Chondrocyte (in vitro differentiated cells): Measurements from ENCODE around the gene HMG20B. TPM values are rescaled to one million over a fixed set of nuclear protein-coding genes. Genes with fewer than 3 reads are reported as not detected.

ENCODE experiments used
- DNase-seq: peaks from one replicate; pipeline ENCODE4 v3.0.0; 2021; ENCODE audit warnings: mixed read lengths, low spot score
- H3K27ac Mint-ChIP-seq: one replicate; pipeline ENCODE4 v1.8.0; 2021; ENCODE audit warnings: mild to moderate bottlenecking, moderate library complexity, mixed read lengths; ENCODE audit not compliant: unreplicated experiment
- H3K27me3 Mint-ChIP-seq: 2 replicates; pipeline ENCODE4 v1.8.0; 2021; ENCODE audit warnings: low read depth, mixed read lengths
- H3K36me3 Mint-ChIP-seq: 2 replicates; pipeline ENCODE4 v1.8.0; 2021; ENCODE audit warnings: low read depth, mixed read lengths
- H3K4me1 Mint-ChIP-seq: 2 replicates; pipeline ENCODE4 v1.8.0; 2021; ENCODE audit warnings: low read depth, mild to moderate bottlenecking, mixed read lengths
- H3K4me3 Mint-ChIP-seq: one replicate; pipeline ENCODE4 v1.8.0; 2021; ENCODE audit warnings: mild to moderate bottlenecking, moderate library complexity, mixed read lengths; ENCODE audit not compliant: unreplicated experiment
- H3K9me3 Mint-ChIP-seq: 2 replicates; pipeline ENCODE4 v1.8.0; 2021; ENCODE audit warnings: low read depth, mixed read lengths
- CTCF ChIP-seq: fragments of 200-600 bp; sonication (generic); IDR thresholded peaks from 2 replicates; pipeline ENCODE4 v1.5.0; 2021; ENCODE audit warnings: antibody characterized with exemption, mild to moderate bottlenecking, moderate library complexity
- total RNA-seq: library from RNA; stranded (reverse); gene quantifications from 3 replicates; pipeline ENCODE4 v1.2.1, GENCODE V29; 2021

HMG20B gene
- total RNA-seq, 1 donor from 2014 or later, result 60.9 TPM

- H3K36me3 Mint-ChIP-seq, result peaks cover 9% of the 10 kb centered on the region
- peaks cover 5% of the 10 kb centered on the region for H3K4me1 Mint-ChIP-seq
- H3K27ac Mint-ChIP-seq, result no peak overlapping the region
- TF ChIP-seq CTCF, result no peak
- no peaks in the 10 kb centered on the region for H3K27me3 Mint-ChIP-seq
- no peak for DNase-seq
- no peaks in the 10 kb centered on the region for H3K9me3 Mint-ChIP-seq
- H3K4me3 Mint-ChIP-seq, result no peak overlapping the region
Observed at GRCh38 chr19:3537101-3537437, 35.7 kb upstream of the HMG20B start.

- no peak overlapping the region for H3K4me3 Mint-ChIP-seq
- no peaks in the 10 kb centered on the region for H3K9me3 Mint-ChIP-seq
- H3K27me3 Mint-ChIP-seq, result no peaks in the 10 kb centered on the region
- H3K4me1 Mint-ChIP-seq, result peaks cover 5% of the 10 kb centered on the region
- peak overlapping the region; percentile 32 for H3K27ac Mint-ChIP-seq
- TF ChIP-seq CTCF, result no peak
- H3K36me3 Mint-ChIP-seq, result peaks cover 7% of the 10 kb centered on the region
- no peak for DNase-seq
Observed at GRCh38 chr19:3537438-3538240, 35.1 kb upstream of the HMG20B start.

DNA sequence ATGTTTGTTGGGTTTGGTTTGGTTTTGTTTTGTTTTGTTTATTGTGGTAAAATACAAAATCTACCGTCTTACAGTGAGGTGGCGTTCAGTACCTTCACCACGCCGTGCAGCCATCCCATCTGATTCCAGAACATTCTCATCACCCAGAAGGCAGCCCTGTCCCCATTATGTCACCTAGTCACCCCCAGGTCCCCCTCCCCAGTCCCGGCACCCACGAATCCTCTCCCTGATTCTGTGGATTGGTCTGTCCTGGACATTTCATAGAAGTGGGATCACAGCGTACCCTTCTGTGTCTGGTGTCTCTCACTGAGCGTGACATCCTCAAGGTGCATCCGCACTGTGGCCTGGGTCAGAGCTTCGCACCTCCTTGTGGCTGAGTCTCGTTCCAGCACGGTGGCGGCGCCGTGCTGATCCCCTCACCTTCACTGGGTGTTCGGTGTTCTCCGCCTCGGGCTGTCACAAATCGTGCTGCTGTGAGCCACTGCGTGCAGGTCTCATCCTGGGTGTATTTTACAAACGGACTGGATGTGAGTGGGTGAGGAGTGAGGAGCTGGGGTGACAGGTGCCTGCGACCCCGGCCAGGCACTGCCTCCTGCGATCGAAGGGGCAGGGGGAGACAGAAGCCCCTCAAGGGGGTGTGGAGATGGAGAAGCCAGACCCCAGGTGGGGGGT, 34.4 kb upstream of the HMG20B start:
- H3K36me3 Mint-ChIP-seq, result peaks cover 7% of the 10 kb centered on the region
- no peak overlapping the region for H3K4me3 Mint-ChIP-seq
- H3K9me3 Mint-ChIP-seq, result no peaks in the 10 kb centered on the region
- DNase-seq, result no peak
- H3K4me1 Mint-ChIP-seq, result peaks cover 5% of the 10 kb centered on the region
- no peak overlapping the region for H3K27ac Mint-ChIP-seq
- H3K27me3 Mint-ChIP-seq, result no peaks in the 10 kb centered on the region
- no peak for TF ChIP-seq CTCF

DNA sequence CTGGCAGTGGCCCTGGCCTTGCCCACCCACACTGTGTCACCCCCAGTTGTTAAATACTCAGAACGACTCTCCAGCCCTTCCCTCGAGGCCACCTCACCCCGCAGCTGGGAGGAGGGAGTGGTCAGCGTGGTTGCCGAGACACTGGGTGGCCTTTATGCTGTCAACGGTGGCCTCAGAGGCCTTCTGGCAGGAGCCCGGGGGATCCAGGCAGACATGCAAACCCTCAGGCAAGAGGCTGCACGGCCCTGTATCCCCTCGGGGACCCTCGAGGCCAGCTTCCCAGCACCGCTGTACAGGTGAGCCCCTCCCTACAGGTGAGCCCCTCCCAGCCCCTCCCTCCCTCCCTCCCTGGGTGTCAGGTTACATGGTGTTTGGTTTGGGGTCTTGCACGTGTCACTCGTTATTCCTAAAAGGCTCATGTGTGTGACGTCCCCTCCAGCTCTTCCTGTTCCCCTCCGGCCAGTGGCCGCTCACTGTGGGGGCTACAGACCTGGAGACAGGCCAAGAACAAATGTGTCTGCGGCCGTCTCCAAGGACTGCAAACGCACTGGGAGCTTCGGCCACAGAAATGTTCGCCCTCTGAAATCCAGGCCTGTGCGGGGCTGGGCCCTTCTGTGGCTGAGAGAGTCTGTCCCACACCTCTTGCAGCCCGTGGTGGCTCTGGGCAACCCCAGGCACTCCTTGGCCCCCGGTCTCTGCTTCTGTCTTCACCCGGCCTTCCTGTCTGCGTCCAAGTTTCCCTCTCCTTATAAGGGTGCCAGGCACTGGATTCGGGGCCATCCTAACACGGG, 33.6 kb upstream of the HMG20B start, which contains the start of gene TEKTIP1:
TEKTIP1 (plus strand) TSS at position 210 of the 791 bp plus-strand sequence; CDS start at position 214, 4 bp downstream.
- no peak for TF ChIP-seq CTCF
- Mint-ChIP-seq H3K27ac (peak within 1 kb of the TSS; percentile 32), H3K4me1 (peaks cover 5% of the 10 kb centered on the region), H3K9me3 (no peaks in the 10 kb centered on the region), H3K4me3 (no peak within 1 kb of the TSS), H3K36me3 (peaks cover 5% of the 10 kb centered on the region), H3K27me3 (no peaks in the 10 kb centered on the region)
- no peak for DNase-seq

GRCh38 chr19:3539756-3540118, 33.0 kb upstream of the HMG20B start:
- no peaks in the 10 kb centered on the region for H3K27me3 Mint-ChIP-seq
- peaks cover 3% of the 10 kb centered on the region for H3K36me3 Mint-ChIP-seq
- DNase-seq, result no peak
- TF ChIP-seq CTCF, result no peak
- H3K27ac Mint-ChIP-seq, result no peak overlapping the region
- no peaks in the 10 kb centered on the region for H3K9me3 Mint-ChIP-seq
- peaks cover 5% of the 10 kb centered on the region for H3K4me1 Mint-ChIP-seq
- no peak overlapping the region for H3K4me3 Mint-ChIP-seq
